Coronary artery (tissue), 2 donors: Measurements from ENCODE around the gene KDM5A.
"Not testable (repeated sequence)": the region's sequence is repeated elsewhere in the genome, so short reads cannot be mapped to it uniquely, and the experiment has no call there.

Experiments
- DNase-seq: peaks from one replicate; pipeline ENCODE4 v3.0.0-alpha.2; 2017; ENCODE audit warnings: low spot score
- H3K27ac ChIP-seq, 2 donors: fragments of 200-600 bp; sonication (generic); one replicate each; pipeline ENCODE4 v1.5.1; 2016 to 2019
- H3K4me3 ChIP-seq: fragments of 200-600 bp; sonication (generic); 2 replicates; pipeline ENCODE4 v1.5.1; 2016; ENCODE audit warnings: mild to moderate bottlenecking, moderate library complexity
- CTCF ChIP-seq: fragments of 200-600 bp; sonication (generic); IDR thresholded peaks from one replicate; pipeline ENCODE4 v1.5.1; 2019; ENCODE audit warnings: antibody characterized with exemption

KDM5A gene

GRCh38 chr12:359091-359490 is 30.0 kb downstream of the KDM5A start:
- DNase-seq, result no peak
- no peak overlapping the region for H3K27ac ChIP-seq

GRCh38 chr12:356276-356988 is 32.7 kb downstream of the KDM5A start:
- no peak for DNase-seq
- Histone ChIP-seq H3K27ac (no peak overlapping the region), H3K4me3 (no peak overlapping the region)
- no peak for TF ChIP-seq CTCF

More at GRCh38 chr12:359091-359490, 30.0 kb downstream of the KDM5A start:
- no peak for TF ChIP-seq CTCF
- no peak overlapping the region for H3K4me3 ChIP-seq

GRCh38 chr12:351197-351596 is 37.9 kb downstream of the KDM5A start:
- H3K4me3 ChIP-seq, DNase-seq, H3K27ac ChIP-seq: not testable (repeated sequence)

GRCh38 chr12:349625-350024 is 39.5 kb downstream of the KDM5A start:
- H3K27ac ChIP-seq, H3K4me3 ChIP-seq, DNase-seq: not testable (repeated sequence)

GRCh38 chr12:343036-343435 is 46.1 kb downstream of the KDM5A start:
- H3K4me3 ChIP-seq, DNase-seq: not testable (repeated sequence)

GRCh38 chr12:337039-337438 is 52.1 kb downstream of the KDM5A start:
- Histone ChIP-seq H3K4me3 (no peak overlapping the region), H3K27ac (no peak overlapping the region)
- DNase-seq, result no peak
- no peak for TF ChIP-seq CTCF

More at GRCh38 chr12:343036-343435, 46.1 kb downstream of the KDM5A start:
- not testable (repeated sequence) for H3K27ac ChIP-seq

GRCh38 chr12:334125-334524 is 55.0 kb downstream of the KDM5A start:
- Histone ChIP-seq H3K27ac (no peak overlapping the region), H3K4me3 (no peak overlapping the region)
- no peak for TF ChIP-seq CTCF
- no peak for DNase-seq

GRCh38 chr12:332581-333205 is 56.4 kb downstream of the KDM5A start:
- DNase-seq, result no peak
- TF ChIP-seq CTCF, result no peak

More at GRCh38 chr12:332581-333205, 56.4 kb downstream of the KDM5A start:
- Histone ChIP-seq H3K27ac (no peak overlapping the region), H3K4me3 (no peak overlapping the region)
